Loucy (cell line): ENCODE results near the gene TNS3.

ENCODE experiments used
- H2AFZ ChIP-seq: fragments of 200-600 bp; sonication (generic); 2 replicates; pipeline ENCODE4 v1.6.0; 2016; ENCODE audit warnings: antibody characterized with exemption, mild to moderate bottlenecking, low read length, moderate library complexity
- H3F3A ChIP-seq: fragments of 200-600 bp; 2 replicates; pipeline ENCODE4 v1.6.0; 2016; ENCODE audit warnings: antibody characterized with exemption, low read depth, mild to moderate bottlenecking
- H3K27me3 ChIP-seq: fragments of 200-600 bp; sonication (generic); 2 replicates; pipeline ENCODE4 v1.6.1; 2014; ENCODE audit warnings: low read length, mild to moderate bottlenecking; ENCODE audit not compliant: insufficient read depth, poor library complexity, severe bottlenecking
- H3K36me3 ChIP-seq: fragments of 200-600 bp; sonication (generic); 2 replicates; pipeline ENCODE4 v1.6.1; 2016; ENCODE audit warnings: low read length; ENCODE audit not compliant: insufficient read depth
- H3K4me1 ChIP-seq: fragments of 200-600 bp; sonication (generic); 2 replicates; pipeline ENCODE4 v1.5.1; 2014; ENCODE audit warnings: low read length, mild to moderate bottlenecking; ENCODE audit not compliant: insufficient read depth, poor library complexity, severe bottlenecking
- H3K4me2 ChIP-seq: fragments of 200-600 bp; sonication (generic); 2 replicates; pipeline ENCODE4 v1.6.0; 2014; ENCODE audit warnings: antibody characterized with exemption, low read length, low read depth, mild to moderate bottlenecking; ENCODE audit not compliant: poor library complexity, severe bottlenecking
- H3K4me3 ChIP-seq: fragments of 200-600 bp; sonication (generic); 2 replicates; pipeline ENCODE4 v1.5.1; 2014; ENCODE audit warnings: low read length, mild to moderate bottlenecking, mixed read lengths; ENCODE audit not compliant: poor library complexity, severe bottlenecking
- H3K79me2 ChIP-seq: fragments of 200-600 bp; sonication (generic); 2 replicates; pipeline ENCODE4 v1.6.1; 2014; ENCODE audit warnings: low read length; ENCODE audit not compliant: insufficient read depth
- H3K9ac ChIP-seq: fragments of 200-600 bp; sonication (generic); 2 replicates; pipeline ENCODE4 v1.6.0; 2014; ENCODE audit warnings: mild to moderate bottlenecking, low read depth, low read length, moderate library complexity; ENCODE audit not compliant: poor library complexity, severe bottlenecking
- H3K9me2 ChIP-seq: fragments of 200-600 bp; sonication (generic); replicated peaks from 2 replicates; pipeline ENCODE4 v1.6.1; 2016; ENCODE audit warnings: low read depth, low read length, mixed read lengths
- H3K9me3 ChIP-seq: fragments of 200-600 bp; sonication (generic); 2 replicates; pipeline ENCODE4 v1.6.1; 2014; ENCODE audit warnings: mild to moderate bottlenecking, antibody characterized with exemption, low read length, low read depth; ENCODE audit not compliant: insufficient read depth
- H4K20me1 ChIP-seq: fragments of 200-600 bp; sonication (generic); 2 replicates; pipeline ENCODE4 v1.6.0; 2014; ENCODE audit warnings: antibody characterized with exemption, low read length, mild to moderate bottlenecking; ENCODE audit not compliant: insufficient read depth, poor library complexity, severe bottlenecking
- CTCF ChIP-seq: fragments of 200-600 bp; sonication (generic); conservative IDR thresholded peaks from 2 replicates; pipeline ENCODE4 v1.5.1; 2014; ENCODE audit warnings: mild to moderate bottlenecking, antibody characterized with exemption, low read length
- EZH2phosphoT487 ChIP-seq: fragments of 200-600 bp; IDR thresholded peaks from 2 replicates; pipeline ENCODE4 v1.6.1; 2018; ENCODE audit warnings: antibody characterized with exemption, mild to moderate bottlenecking, moderate library complexity, borderline replicate concordance

TNS3 gene

GRCh38 chr7:47323904-47324303, 258.0 kb downstream of the TNS3 start:
- no peak overlapping the region for H3K4me2 ChIP-seq
- H3K4me3 ChIP-seq, result no peak overlapping the region
- H2AFZ ChIP-seq, result no peak overlapping the region
- H3K4me1 ChIP-seq, result no peaks in the 10 kb centered on the region
- H3F3A ChIP-seq, result no peaks in the 10 kb centered on the region
- H3K36me3 ChIP-seq, result no peaks in the 10 kb centered on the region
- H3K9ac ChIP-seq, result no peak overlapping the region
- H3K9me3 ChIP-seq, result peaks cover 6% of the 10 kb centered on the region; the same call in 1 of the 2 replicates
- no peaks in the 10 kb centered on the region for H3K27me3 ChIP-seq
- no peaks in the 10 kb centered on the region for H3K79me2 ChIP-seq
- H4K20me1 ChIP-seq, result no peaks in the 10 kb centered on the region
- TF ChIP-seq EZH2phosphoT487, result no peak
- no peak for TF ChIP-seq CTCF
- H3K9me2 ChIP-seq, result no peaks in the 10 kb centered on the region

GRCh38 chr7:47322731-47323130, 259.2 kb downstream of the TNS3 start:
- H3K36me3 ChIP-seq, result no peaks in the 10 kb centered on the region
- TF ChIP-seq CTCF (no peak), EZH2phosphoT487 (no peak)
- no peaks in the 10 kb centered on the region for H3K4me1 ChIP-seq
- H3K9me2 ChIP-seq, result no peaks in the 10 kb centered on the region
- H4K20me1 ChIP-seq, result no peaks in the 10 kb centered on the region
- H3K4me2 ChIP-seq, result no peak overlapping the region
- H3F3A ChIP-seq, result no peaks in the 10 kb centered on the region
- no peaks in the 10 kb centered on the region for H3K79me2 ChIP-seq
- H2AFZ ChIP-seq, result no peak overlapping the region
- no peak overlapping the region for H3K9ac ChIP-seq
- H3K4me3 ChIP-seq, result no peak overlapping the region
- no peaks in the 10 kb centered on the region for H3K27me3 ChIP-seq
- peaks cover under 1% of the 10 kb centered on the region; the same call in 1 of the 2 replicates for H3K9me3 ChIP-seq

- H3K9ac ChIP-seq, result no peak overlapping the region
- no peaks in the 10 kb centered on the region for H3K79me2 ChIP-seq
- no peaks in the 10 kb centered on the region for H3K36me3 ChIP-seq
- H3K4me2 ChIP-seq, result no peak overlapping the region
- TF ChIP-seq CTCF, result no peak
- no peak for TF ChIP-seq EZH2phosphoT487
- H3K27me3 ChIP-seq, result no peaks in the 10 kb centered on the region
- no peaks in the 10 kb centered on the region for H3K4me1 ChIP-seq
- no peaks in the 10 kb centered on the region for H3F3A ChIP-seq
- no peak overlapping the region for H3K4me3 ChIP-seq
- no peaks in the 10 kb centered on the region for H4K20me1 ChIP-seq
- peaks cover 8% of the 10 kb centered on the region; the same call in 1 of the 2 replicates for H3K9me3 ChIP-seq
- H3K9me2 ChIP-seq, result no peaks in the 10 kb centered on the region
- no peak overlapping the region for H2AFZ ChIP-seq
Observed at GRCh38 chr7:47320296-47320695, 261.6 kb downstream of the TNS3 start.
